ENCODE measurements around the gene CLTCL1. TPM values are rescaled to one million over a fixed set of nuclear protein-coding genes. Genes with fewer than 3 reads are reported as not detected.
"Not testable (repeated sequence)": the region's sequence is repeated elsewhere in the genome, so short reads cannot be mapped to it uniquely, and the experiment has no call there.

The CLTCL1 gene
- total RNA-seq, 2 experiments from 2014 or later = 0.93 to 1.1 TPM

DNA sequence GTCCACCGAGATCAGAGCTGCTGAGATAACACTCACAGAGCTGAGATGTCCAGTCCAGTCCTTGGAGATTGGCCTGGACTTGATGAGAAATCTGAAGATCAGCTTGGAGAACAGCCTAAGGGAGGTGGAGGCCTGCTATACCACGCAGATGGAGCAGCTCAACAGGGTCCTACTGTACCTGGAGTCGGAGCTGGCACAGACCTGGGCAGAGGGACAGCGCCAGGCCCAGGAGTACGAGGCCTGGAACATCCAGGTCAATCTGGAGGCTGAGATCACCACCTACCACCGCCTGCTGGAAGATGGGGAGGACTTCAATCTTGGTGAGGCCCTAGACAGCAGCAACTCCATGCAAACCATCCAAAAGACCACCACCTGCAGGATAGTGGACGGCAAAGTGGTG lies 33.1 kb downstream of the CLTCL1 start:
- ChIA-PET CTCF (no interaction called here), POLR2A (no interaction called here)
- no peak overlapping the region for H3K4me3 Mint-ChIP-seq

DNA sequence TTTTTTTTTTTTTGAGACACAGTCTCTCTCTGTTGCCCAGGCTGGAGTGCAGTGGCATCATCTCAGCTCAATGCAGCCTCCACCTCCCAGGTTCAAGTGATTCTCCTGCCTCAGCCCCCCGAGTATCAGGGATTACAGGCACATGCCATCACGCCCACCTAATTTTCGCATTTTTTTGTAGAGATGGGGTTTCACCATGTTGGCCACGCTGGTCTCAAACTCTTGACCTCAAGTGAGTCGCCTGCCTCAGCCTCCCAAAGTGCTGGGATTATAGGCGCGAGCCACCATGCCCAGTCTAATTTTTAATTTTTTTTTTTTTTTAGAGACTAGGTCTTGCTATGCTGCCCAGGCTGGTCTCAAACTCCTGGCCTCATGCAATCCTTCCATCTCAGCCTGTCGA lies 35.2 kb downstream of the CLTCL1 start:
- H3K36me3 Mint-ChIP-seq (ENCODE audit: low read depth); DNase-seq; H3K9me3 Mint-ChIP-seq; H3K4me3 Mint-ChIP-seq; H3K27ac Mint-ChIP-seq; CTCF ChIA-PET; POLR2A ChIA-PET; H3K27me3 Mint-ChIP-seq: not testable (repeated sequence)
- peaks cover 15% of the 10 kb centered on the region for H3K4me1 Mint-ChIP-seq

More for the DNA sequence above, 33.1 kb downstream of the CLTCL1 start:
- peaks cover 2% of the 10 kb centered on the region for H3K9me3 Mint-ChIP-seq
- H3K36me3 Mint-ChIP-seq (ENCODE audit: low read depth) = no peaks in the 10 kb centered on the region
- no peaks in the 10 kb centered on the region for H3K27me3 Mint-ChIP-seq
- H3K4me1 Mint-ChIP-seq = peaks cover 15% of the 10 kb centered on the region
- DNase-seq = no peak
- H3K27ac Mint-ChIP-seq = no peak overlapping the region

GRCh38 chr22:19253143-19253542 lies 38.4 kb downstream of the CLTCL1 start:
- Mint-ChIP-seq H3K27ac (no peak overlapping the region), H3K4me3 (no peak overlapping the region), H3K27me3 (no peaks in the 10 kb centered on the region), H3K9me3 (no peaks in the 10 kb centered on the region), H3K4me1 (no peaks in the 10 kb centered on the region), H3K36me3 (ENCODE audit: low read depth) (no peaks in the 10 kb centered on the region)
- DNase-seq = no peak
- ChIA-PET POLR2A (no interaction called here), CTCF (no interaction called here)

DNA sequence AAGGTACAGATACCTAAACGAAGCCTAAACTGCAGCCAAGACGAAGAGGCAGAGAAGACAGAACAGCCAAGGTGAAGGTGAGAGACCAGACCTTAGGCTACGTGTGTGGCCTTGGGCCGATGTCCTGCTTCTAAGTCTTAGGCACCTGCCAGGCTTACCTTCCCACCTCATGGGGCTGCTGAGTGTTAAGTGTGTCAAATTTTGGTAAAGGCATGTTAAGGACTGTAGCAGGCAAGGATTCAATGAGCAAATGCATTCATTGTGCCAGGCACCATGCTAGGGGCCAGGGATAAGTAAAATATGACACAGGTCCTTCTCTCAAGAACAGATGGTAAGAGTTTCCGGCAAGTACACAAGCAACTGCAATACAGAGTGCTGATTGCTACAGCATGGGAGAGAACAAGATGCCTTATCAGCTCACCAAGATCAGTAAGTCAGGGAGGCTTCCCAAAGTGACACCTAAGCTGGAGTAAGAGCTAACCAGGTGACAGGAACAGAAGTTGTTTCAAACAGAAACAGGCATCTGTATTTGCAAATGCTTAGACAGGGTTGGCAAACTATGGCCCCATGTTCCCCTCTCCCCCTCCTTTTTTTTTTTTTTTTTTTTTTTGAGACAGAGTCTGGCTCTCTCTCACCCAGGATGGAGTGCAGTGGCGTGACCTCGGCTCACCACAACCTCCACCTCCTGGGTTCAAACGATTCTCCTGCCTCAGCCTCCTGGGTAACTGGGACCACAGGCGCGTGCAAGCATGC lies 46.7 kb downstream of the CLTCL1 start:
- Mint-ChIP-seq H3K9me3 (no peaks in the 10 kb centered on the region), H3K27ac (no peak overlapping the region), H3K4me3 (no peak overlapping the region), H3K27me3 (no peaks in the 10 kb centered on the region), H3K36me3 (ENCODE audit: low read depth) (no peaks in the 10 kb centered on the region), H3K4me1 (no peaks in the 10 kb centered on the region)
- DNase-seq = no peak
- ChIA-PET POLR2A (no interaction called here), CTCF (no interaction called here)

DNA sequence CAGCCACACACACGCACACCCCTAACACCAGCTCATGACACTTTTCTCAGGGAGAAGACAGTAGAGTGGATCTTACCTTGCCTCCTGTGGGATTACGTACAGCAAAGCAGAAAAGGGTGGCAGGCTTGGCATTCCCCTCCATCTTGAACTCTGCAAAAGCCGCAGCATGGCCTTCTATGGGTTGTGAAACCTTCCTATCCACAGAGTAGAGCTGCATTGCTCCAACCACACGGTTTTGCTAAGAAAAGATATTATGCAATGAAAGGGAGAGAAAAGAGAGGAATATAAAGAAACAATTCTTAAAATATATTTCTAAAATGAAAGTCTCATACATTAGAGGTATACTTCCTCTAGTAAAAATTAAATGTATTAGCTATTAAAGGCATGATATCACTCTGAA lies 48.8 kb downstream of the CLTCL1 start:
- Mint-ChIP-seq H3K27me3 (no peaks in the 10 kb centered on the region), H3K27ac (no peak overlapping the region), H3K36me3 (ENCODE audit: low read depth) (no peaks in the 10 kb centered on the region), H3K4me3 (no peak overlapping the region), H3K4me1 (no peaks in the 10 kb centered on the region), H3K9me3 (no peaks in the 10 kb centered on the region)
- CTCF ChIA-PET = no interaction called here
- POLR2A ChIA-PET = no interaction called here
- no peak for DNase-seq

DNA sequence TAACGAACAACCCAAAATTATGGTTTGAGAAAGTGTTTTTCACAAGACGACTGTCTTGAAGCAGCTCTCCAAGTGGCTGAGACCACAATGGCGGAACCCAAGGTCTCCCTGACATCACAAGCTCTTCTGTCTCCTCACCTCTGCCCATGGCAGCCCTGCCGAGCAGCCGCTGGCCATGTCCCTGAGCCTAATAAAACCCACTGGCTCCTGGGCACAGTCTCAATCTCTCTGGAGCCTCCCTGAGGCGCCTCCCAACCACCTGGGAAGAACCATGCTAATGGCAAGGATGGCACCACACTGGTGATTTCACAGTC lies 50.0 kb downstream of the CLTCL1 start:
- ChIA-PET POLR2A (no interaction called here), CTCF (no interaction called here)
- Mint-ChIP-seq H3K36me3 (ENCODE audit: low read depth) (no peaks in the 10 kb centered on the region), H3K9me3 (no peaks in the 10 kb centered on the region), H3K4me1 (no peaks in the 10 kb centered on the region), H3K27me3 (no peaks in the 10 kb centered on the region), H3K4me3 (no peak overlapping the region), H3K27ac (no peak overlapping the region)
- no peak for DNase-seq

DNA sequence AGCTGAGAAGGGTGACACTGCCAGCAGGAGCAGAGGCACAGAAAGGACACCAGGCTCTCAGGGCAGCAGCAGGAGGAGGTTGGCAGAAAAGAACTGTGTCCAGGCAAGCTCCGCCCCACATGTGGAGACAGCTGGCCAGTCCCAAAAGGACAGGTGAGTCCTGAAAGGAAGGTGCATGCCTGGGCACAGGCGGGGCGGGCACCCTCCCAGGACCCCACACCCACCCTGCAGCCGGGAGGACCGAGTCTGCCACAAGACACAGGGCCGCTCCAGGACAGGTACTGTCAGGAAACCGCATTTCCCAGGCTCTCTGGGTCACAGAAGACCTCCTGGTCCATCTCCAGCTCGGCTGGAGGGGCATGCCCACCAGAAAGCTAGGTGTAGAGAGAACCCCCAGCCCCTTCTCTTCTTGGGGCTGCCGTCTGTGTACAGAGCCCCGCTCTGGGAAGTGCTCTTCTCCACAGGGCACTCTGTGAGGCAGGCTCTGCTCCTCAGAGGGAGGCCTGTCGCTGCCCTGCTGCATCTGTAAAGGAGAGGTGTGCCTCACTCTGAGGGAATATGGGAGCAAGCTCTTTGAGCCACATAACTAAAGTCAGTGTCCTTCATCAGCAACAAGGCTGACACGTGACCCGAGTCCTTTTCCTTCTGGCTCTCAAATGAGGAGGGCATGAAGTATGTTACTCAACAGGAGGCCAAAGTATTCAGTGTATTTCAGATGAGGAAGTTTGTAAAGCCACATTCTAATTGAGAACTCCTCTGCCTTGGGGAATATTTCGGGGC lies 50.5 kb downstream of the CLTCL1 start:
- no peaks in the 10 kb centered on the region for H3K4me1 Mint-ChIP-seq
- no peak overlapping the region for H3K27ac Mint-ChIP-seq
- DNase-seq = no peak
- ChIA-PET POLR2A (no interaction called here), CTCF (no interaction called here)
- no peak overlapping the region for H3K4me3 Mint-ChIP-seq
- H3K36me3 Mint-ChIP-seq (ENCODE audit: low read depth) = no peaks in the 10 kb centered on the region
- H3K27me3 Mint-ChIP-seq = peaks cover 2% of the 10 kb centered on the region
- H3K9me3 Mint-ChIP-seq = no peaks in the 10 kb centered on the region

DNA sequence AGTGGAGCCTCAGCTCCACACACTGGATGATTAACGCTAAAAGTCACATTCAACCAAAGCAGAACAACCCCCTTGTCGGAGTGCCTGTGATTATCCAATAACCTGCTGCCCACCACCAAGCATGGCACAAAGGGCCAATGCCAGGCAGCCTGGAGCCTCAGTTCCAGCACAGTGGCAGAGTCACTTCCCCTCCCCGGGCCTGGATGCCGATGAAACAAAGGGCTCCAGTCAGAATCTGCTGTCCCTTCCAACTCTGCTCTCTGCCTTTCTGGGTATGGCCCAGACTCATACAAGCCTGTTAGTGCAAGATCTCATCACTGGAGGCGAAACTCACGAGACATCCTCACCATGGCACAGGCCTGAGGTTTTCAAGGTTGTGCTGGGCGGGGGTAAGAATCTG lies 52.1 kb downstream of the CLTCL1 start:
- POLR2A ChIA-PET = no interaction called here
- CTCF ChIA-PET = no interaction called here
- no peaks in the 10 kb centered on the region for H3K36me3 Mint-ChIP-seq (ENCODE audit: low read depth)
- DNase-seq = no peak
- H3K9me3 Mint-ChIP-seq = no peaks in the 10 kb centered on the region
- no peak overlapping the region for H3K27ac Mint-ChIP-seq
- H3K4me3 Mint-ChIP-seq = no peak overlapping the region
- H3K4me1 Mint-ChIP-seq = no peaks in the 10 kb centered on the region
- H3K27me3 Mint-ChIP-seq = peaks cover 9% of the 10 kb centered on the region

DNA sequence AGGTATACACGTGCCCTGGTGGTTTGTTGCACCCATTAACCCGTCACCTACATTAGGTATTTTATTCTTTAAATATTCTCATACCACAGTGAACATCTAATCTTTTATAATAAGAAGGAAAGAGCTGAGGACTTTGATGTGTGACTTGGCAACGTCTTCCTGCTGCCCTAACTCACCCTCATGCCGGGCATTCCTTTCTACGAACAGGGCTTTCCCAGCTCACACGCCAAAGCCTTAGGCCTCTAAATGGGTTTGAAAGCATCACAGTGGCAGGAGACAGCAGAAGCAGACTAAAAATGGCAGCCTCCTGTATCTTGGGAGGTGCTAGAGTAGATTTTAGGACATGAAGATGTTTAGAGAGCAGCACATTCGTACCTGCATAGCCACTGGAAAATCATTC lies 52.6 kb downstream of the CLTCL1 start:
- no peaks in the 10 kb centered on the region for H3K36me3 Mint-ChIP-seq (ENCODE audit: low read depth)
- ChIA-PET POLR2A (interaction anchor here (0.6 kb wide), 1 partner anchor 71 kb away, joined by 3 read pairs; no protein-coding TSS in a partner anchor), CTCF (no interaction called here)
- peaks cover 14% of the 10 kb centered on the region for H3K27me3 Mint-ChIP-seq
- no peaks in the 10 kb centered on the region for H3K9me3 Mint-ChIP-seq
- H3K27ac Mint-ChIP-seq = no peak overlapping the region
- no peaks in the 10 kb centered on the region for H3K4me1 Mint-ChIP-seq
- H3K4me3 Mint-ChIP-seq = no peak overlapping the region
- no peak for DNase-seq

- no peaks in the 10 kb centered on the region for H3K36me3 Mint-ChIP-seq (ENCODE audit: low read depth)
- no peak overlapping the region for H3K4me3 Mint-ChIP-seq
- no peak for DNase-seq
- no peak overlapping the region for H3K27ac Mint-ChIP-seq
- no peaks in the 10 kb centered on the region for H3K4me1 Mint-ChIP-seq
- CTCF ChIA-PET = no interaction called here
- no peaks in the 10 kb centered on the region for H3K9me3 Mint-ChIP-seq
- POLR2A ChIA-PET = interaction anchor here (0.6 kb wide), 1 partner anchor 25 kb away, joined by 3 read pairs; no protein-coding TSS in a partner anchor
- peaks cover 30% of the 10 kb centered on the region for H3K27me3 Mint-ChIP-seq
Observed at GRCh38 chr22:19235874-19236273, 55.6 kb downstream of the CLTCL1 start.

- no peak for DNase-seq
- H3K27me3 Mint-ChIP-seq = peaks cover 30% of the 10 kb centered on the region
- H3K9me3 Mint-ChIP-seq = no peaks in the 10 kb centered on the region
- H3K4me1 Mint-ChIP-seq = no peaks in the 10 kb centered on the region
- no peaks in the 10 kb centered on the region for H3K36me3 Mint-ChIP-seq (ENCODE audit: low read depth)
- CTCF ChIA-PET = no interaction called here
- H3K27ac Mint-ChIP-seq = no peak overlapping the region
- POLR2A ChIA-PET = no interaction called here
- no peak overlapping the region for H3K4me3 Mint-ChIP-seq
Observed at GRCh38 chr22:19234126-19234896, 57.2 kb downstream of the CLTCL1 start.

GRCh38 chr22:19233189-19233661 lies 58.3 kb downstream of the CLTCL1 start:
- Mint-ChIP-seq H3K9me3 (no peaks in the 10 kb centered on the region), H3K4me3 (no peak overlapping the region), H3K4me1 (no peaks in the 10 kb centered on the region), H3K27me3 (peaks cover 31% of the 10 kb centered on the region), H3K36me3 (ENCODE audit: low read depth) (no peaks in the 10 kb centered on the region), H3K27ac (no peak overlapping the region)
- POLR2A ChIA-PET = no interaction called here
- DNase-seq = no peak
- CTCF ChIA-PET = no interaction called here

DNA sequence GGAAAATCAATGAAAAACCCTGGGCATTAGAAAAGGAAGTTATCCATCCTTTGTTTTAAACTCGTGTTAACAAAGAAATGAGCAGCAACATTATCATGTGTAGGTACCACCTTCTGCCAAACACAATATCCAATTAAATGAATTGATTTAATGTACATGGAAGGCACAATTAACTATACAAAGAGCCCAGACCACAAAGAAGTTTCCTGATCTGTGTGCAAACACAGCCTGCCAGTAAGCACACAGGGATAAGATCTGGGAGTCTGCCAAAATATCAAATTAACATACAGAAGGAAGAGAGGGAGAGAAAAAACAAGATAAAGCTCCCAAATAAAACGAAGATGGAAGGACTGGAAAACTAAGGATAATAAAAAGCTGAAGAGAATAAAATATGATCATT lies 58.9 kb downstream of the CLTCL1 start:
- Mint-ChIP-seq H3K9me3 (no peaks in the 10 kb centered on the region), H3K4me1 (no peaks in the 10 kb centered on the region), H3K36me3 (ENCODE audit: low read depth) (no peaks in the 10 kb centered on the region), H3K27ac (no peak overlapping the region), H3K27me3 (peaks cover 31% of the 10 kb centered on the region), H3K4me3 (no peak overlapping the region)
- CTCF ChIA-PET = no interaction called here
- POLR2A ChIA-PET = no interaction called here
- no peak for DNase-seq

Data from activated CD4-positive, alpha-beta memory T cell treated with anti-CD3 and anti-CD28 coated beads, Interleukin-2, amount 10 ng/mL, durations not matched to agents 7 days and 5 days (primary cell).